ENCODE measurements around the gene UTP3.
"Not testable (repeated sequence)": the region's sequence is repeated elsewhere in the genome, so short reads cannot be mapped to it uniquely, and the experiment has no call there.

The UTP3 gene

GRCh38 chr4:70687821-70688794 is at the start of gene UTP3:
TSS of gene UTP3 (plus strand) at chr4:70688532. CDS start at chr4:70688678, 146 bp downstream.
- peak; percentile 98 for DNase-seq
- peaks cover 69% of the 10 kb centered on the region for H3K79me2 ChIP-seq (ENCODE audit: insufficient read depth, low read length)
- H3K27me3 ChIP-seq (ENCODE audit: insufficient read depth, low read length, poor library complexity), result no peaks in the 10 kb centered on the region
- H3K4me3 ChIP-seq (ENCODE audit: low read depth in 1 of 2, low read length in 2 of 2), result peak within 1 kb of the TSS; percentile 49 to 71
- ATAC-seq (ENCODE audit: insufficient read depth, low read depth), result peak; percentile 90
- H3K4me1 ChIP-seq (ENCODE audit: insufficient read depth, low read length), result peaks cover 74% of the 10 kb centered on the region
- peak within 1 kb of the TSS; percentile 90 for H3K4me2 ChIP-seq (ENCODE audit: insufficient read depth, low read length)
- peaks cover 32% of the 10 kb centered on the region for H4K20me1 ChIP-seq (ENCODE audit: insufficient read depth, low read length)
- H2AFZ ChIP-seq (ENCODE audit: low read depth, low read length), result peak within 1 kb of the TSS; percentile 71
- TF ChIP-seq CTCF (IDR thresholded peaks at IDR 0.05; ENCODE audit: borderline replicate concordance, extremely low read depth, low read length, poor library complexity, severe bottlenecking), result peak; percentile 98
- TF ChIP-seq EZH2 (IDR thresholded peaks at IDR 0.05; ENCODE audit: borderline replicate concordance, low read depth, low read length, severe bottlenecking), result no peak
- peaks cover 43% of the 10 kb centered on the region for H3K36me3 ChIP-seq (ENCODE audit: insufficient read depth, low read length)
- H3K9ac ChIP-seq (ENCODE audit: low read depth, low read length), result peak within 1 kb of the TSS; percentile 95
- peak within 1 kb of the TSS; percentile 98 for H3K27ac ChIP-seq (ENCODE audit: low read length)
- H3K9me3 ChIP-seq (ENCODE audit: insufficient read depth, low read length, severe bottlenecking), result no peaks in the 10 kb centered on the region

- no peak overlapping the region for H3K4me3 ChIP-seq (ENCODE audit: low read depth in 1 of 2, low read length in 2 of 2)
- H2AFZ ChIP-seq (ENCODE audit: low read depth, low read length), result no peak overlapping the region
- H3K79me2 ChIP-seq (ENCODE audit: insufficient read depth, low read length), result no peaks in the 10 kb centered on the region
- no peaks in the 10 kb centered on the region for H4K20me1 ChIP-seq (ENCODE audit: insufficient read depth, low read length)
- no peak for ATAC-seq (ENCODE audit: insufficient read depth, low read depth)
- no peaks in the 10 kb centered on the region for H3K9me3 ChIP-seq (ENCODE audit: insufficient read depth, low read length, severe bottlenecking)
- H3K4me2 ChIP-seq (ENCODE audit: insufficient read depth, low read length), result no peak overlapping the region
- no peak for TF ChIP-seq CTCF (IDR thresholded peaks at IDR 0.05; ENCODE audit: borderline replicate concordance, extremely low read depth, low read length, poor library complexity, severe bottlenecking)
- TF ChIP-seq EZH2 (IDR thresholded peaks at IDR 0.05; ENCODE audit: borderline replicate concordance, low read depth, low read length, severe bottlenecking), result no peak
- no peaks in the 10 kb centered on the region for H3K4me1 ChIP-seq (ENCODE audit: insufficient read depth, low read length)
- DNase-seq, result no peak
- H3K27ac ChIP-seq (ENCODE audit: low read length), result no peak overlapping the region
- no peaks in the 10 kb centered on the region for H3K36me3 ChIP-seq (ENCODE audit: insufficient read depth, low read length)
- H3K27me3 ChIP-seq (ENCODE audit: insufficient read depth, low read length, poor library complexity), result no peaks in the 10 kb centered on the region
- no peak overlapping the region for H3K9ac ChIP-seq (ENCODE audit: low read depth, low read length)
Observed at GRCh38 chr4:70640192-70640591, 48.1 kb upstream of the UTP3 start.

GRCh38 chr4:70650741-70651140 is 37.6 kb upstream of the UTP3 start:
- H3K27ac ChIP-seq (ENCODE audit: low read length), result 0 out of 2 replicates have a peak overlapping the region, but pooled peaks have one; percentile 25
- not testable (repeated sequence) for H3K79me2 ChIP-seq (ENCODE audit: insufficient read depth, low read length); H2AFZ ChIP-seq (ENCODE audit: low read depth, low read length); DNase-seq; H3K9ac ChIP-seq (ENCODE audit: low read depth, low read length); H3K4me3 ChIP-seq (ENCODE audit: low read depth in 1 of 2, low read length in 2 of 2); H3K9me3 ChIP-seq (ENCODE audit: insufficient read depth, low read length, severe bottlenecking); H3K36me3 ChIP-seq (ENCODE audit: insufficient read depth, low read length); H4K20me1 ChIP-seq (ENCODE audit: insufficient read depth, low read length); H3K27me3 ChIP-seq (ENCODE audit: insufficient read depth, low read length, poor library complexity); H3K4me2 ChIP-seq (ENCODE audit: insufficient read depth, low read length); ATAC-seq (ENCODE audit: insufficient read depth, low read depth)
- H3K4me1 ChIP-seq (ENCODE audit: insufficient read depth, low read length), result peaks cover 32% of the 10 kb centered on the region

GRCh38 chr4:70651864-70652506 is 36.3 kb upstream of the UTP3 start:
- Histone ChIP-seq H3K9me3 (ENCODE audit: insufficient read depth, low read length, severe bottlenecking) (no peaks in the 10 kb centered on the region), H3K4me3 (ENCODE audit: low read depth in 1 of 2, low read length in 2 of 2) (no peak overlapping the region), H3K27ac (ENCODE audit: low read length) (peak overlapping the region; percentile 76), H3K9ac (ENCODE audit: low read depth, low read length) (peak overlapping the region; percentile 34), H3K4me2 (ENCODE audit: insufficient read depth, low read length) (peak overlapping the region; percentile 53), H4K20me1 (ENCODE audit: insufficient read depth, low read length) (no peaks in the 10 kb centered on the region), H3K36me3 (ENCODE audit: insufficient read depth, low read length) (no peaks in the 10 kb centered on the region), H3K27me3 (ENCODE audit: insufficient read depth, low read length, poor library complexity) (no peaks in the 10 kb centered on the region), H3K4me1 (ENCODE audit: insufficient read depth, low read length) (peaks cover 37% of the 10 kb centered on the region), H2AFZ (ENCODE audit: low read depth, low read length) (peak overlapping the region; percentile 86), H3K79me2 (ENCODE audit: insufficient read depth, low read length) (no peaks in the 10 kb centered on the region)
- DNase-seq (peak; percentile 70), ATAC-seq (ENCODE audit: insufficient read depth, low read depth) (peak; percentile 92)
- TF ChIP-seq CTCF (IDR thresholded peaks at IDR 0.05; ENCODE audit: borderline replicate concordance, extremely low read depth, low read length, poor library complexity, severe bottlenecking), result peak; percentile 84
- TF ChIP-seq EZH2 (IDR thresholded peaks at IDR 0.05; ENCODE audit: borderline replicate concordance, low read depth, low read length, severe bottlenecking), result no peak
